GM18520 (cell line): ENCODE results near the gene KIF6.

Experiments
- ATAC-seq: cut with Tn5 transposase; IDR thresholded peaks from one replicate; pipeline ENCODE4 v1.9.1; 2021; ENCODE audit not compliant: unreplicated experiment

KIF6 gene

GRCh38 chr6:39360378-39360777 lies 364.8 kb downstream of the KIF6 start:
- no peak for ATAC-seq

DNA sequence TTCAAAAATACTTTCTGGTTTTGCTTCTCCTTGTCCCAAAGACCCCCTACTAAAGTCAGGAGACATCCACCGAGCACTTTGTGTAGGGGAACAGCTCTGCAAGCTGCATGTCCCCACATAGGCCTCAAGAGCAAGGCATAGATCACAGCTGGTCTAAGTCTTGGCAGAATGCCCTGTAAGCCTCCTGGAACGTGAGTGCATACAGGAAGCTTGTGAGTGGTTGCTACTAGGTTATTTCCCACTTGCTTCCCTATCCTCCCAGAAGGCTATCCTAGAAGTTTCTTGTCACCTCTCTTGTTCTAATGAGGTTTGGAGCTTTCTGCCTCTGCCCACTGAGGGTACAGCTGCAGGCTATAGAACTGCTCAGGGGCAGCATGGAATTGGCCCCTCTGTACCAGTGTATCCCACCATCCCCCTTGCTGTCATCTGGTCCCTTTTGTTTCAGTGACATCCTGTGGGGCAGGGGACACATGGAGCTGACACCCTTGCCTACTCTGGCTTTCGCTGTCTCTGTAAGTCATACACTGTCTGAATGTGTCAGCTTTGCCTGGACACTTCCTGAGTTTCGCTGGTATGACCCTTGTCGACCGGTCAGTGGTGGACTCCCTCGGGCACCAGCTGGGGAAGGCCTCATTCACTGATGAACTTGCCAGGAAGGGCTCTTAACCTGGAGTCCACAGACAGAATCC lies 367.1 kb downstream of the KIF6 start:
- ATAC-seq: no peak

DNA sequence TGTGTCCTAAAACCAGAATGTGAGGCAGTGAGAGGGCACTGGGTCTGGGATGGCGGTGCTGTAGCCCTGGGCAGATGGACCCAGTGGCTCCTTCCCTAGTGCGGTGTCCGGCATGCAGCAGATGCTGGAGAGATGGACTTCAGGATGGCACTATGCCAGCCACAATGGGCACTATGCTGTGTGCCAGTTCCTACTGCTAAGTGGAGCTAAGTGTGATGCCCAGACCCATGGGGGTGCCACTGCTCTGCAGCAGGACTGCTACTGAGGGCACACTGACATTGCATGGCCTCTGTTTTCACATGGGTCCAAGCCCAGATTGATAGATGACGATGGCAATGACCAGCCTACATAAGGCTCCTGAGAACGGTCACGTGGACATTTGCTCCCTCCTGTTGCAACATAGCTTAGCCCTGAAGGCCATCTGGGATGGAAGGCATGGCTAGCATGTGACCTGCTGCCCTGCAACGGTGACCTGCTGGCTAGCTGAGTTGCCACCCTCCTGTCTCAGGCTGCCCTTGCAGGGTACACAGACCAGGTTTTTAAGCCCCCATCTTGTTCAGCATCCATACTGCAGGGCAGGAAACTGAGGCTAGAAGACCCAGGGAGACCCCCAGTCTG lies 371.4 kb downstream of the KIF6 start:
- ATAC-seq: no peak

DNA sequence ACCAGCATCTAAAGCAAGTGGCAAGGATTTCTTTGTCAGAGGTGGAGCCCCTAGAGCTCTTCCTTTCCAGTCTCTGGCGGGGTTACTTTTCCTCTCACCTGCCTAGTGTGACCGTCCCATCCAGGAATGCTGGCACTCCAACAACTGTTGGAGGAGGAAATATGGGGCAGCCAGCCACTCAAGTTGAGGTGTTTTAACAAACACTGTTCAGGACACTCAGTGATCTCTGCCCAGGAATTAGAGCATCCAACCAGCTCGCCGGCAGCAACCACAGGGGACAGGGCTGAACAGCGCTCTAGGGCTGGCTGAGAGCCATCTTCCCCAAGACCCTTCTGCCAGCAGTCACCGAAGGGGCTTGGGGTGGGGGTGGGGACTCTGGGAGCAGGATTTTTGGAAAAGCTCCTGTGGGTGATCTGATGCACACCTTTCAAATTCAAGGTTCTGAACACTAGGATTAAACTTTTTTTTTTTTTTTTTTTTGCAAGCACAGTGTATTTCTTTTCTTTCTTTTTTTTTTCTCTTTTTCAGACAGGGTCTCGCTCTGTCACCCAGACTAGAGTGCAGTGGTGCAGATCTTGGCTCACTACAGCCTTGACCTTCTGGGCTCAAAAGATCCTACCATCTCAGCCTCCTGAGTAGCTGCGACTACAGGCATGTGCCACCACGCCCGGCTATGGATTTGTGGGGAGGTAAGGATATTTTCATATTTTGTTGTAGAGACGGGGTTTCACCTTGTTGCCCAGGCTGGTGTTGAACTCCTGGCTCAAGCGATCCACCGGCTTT lies 374.3 kb downstream of the KIF6 start:
- no peak for ATAC-seq

DNA sequence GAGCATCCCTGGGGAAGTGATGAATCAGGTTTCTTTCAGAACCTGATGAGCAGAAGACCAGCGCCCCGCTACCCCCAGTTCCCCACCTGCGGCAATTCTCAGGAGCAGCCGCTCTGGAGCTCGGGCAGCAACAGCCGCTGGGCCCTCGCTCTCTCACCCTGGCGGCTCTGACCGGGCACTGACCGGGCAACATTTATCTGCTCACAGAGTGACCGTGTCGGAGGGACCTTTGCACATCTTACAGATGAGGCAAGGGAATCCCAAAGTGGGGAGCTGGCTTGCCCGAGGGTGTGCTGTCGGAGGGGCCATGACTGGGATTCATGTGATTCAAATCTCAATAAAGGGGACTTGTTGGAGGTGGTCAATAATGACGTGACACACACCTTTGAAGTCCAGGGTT lies 376.5 kb downstream of the KIF6 start:
- ATAC-seq: no peak

DNA sequence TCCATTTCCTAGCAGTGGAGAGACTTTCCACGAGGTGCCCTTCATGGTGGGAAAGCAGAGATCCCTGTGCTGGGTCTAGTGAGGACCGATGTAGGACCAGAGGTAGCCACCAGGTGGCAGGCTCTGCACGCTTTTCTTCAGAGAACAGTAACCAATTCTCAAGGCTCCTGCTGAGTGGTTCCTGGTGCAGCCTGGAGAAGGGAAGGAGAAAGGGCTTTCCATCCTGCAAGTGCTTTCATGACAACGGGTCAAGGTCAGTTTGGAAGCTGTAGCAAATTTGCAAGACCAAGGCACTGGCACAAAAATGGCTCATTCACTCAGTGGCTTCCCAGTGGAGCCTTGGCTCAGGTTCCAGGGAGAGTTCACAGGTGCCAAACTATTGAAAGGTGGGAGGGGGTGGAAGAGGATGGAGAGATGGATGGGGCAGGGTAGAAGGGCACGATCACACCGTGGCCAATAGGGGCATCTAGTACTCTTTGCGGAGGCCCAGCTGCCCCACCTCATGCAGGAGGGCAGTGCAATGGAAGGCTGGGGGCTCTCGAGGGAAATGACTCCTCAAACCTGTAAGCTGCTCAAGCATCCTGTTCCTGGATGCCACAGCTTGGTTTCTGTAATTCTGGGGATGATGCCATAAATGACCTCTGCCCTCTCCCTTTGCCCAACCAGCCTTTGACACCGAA lies 377.2 kb downstream of the KIF6 start:
- no peak for ATAC-seq

- no peak for ATAC-seq
Measured at GRCh38 chr6:39347206-39347605, 378.0 kb downstream of the KIF6 start.

GRCh38 chr6:39344821-39345280 lies 380.4 kb downstream of the KIF6 start:
- ATAC-seq: no peak

GRCh38 chr6:39343396-39343870 lies 381.8 kb downstream of the KIF6 start:
- no peak for ATAC-seq

DNA sequence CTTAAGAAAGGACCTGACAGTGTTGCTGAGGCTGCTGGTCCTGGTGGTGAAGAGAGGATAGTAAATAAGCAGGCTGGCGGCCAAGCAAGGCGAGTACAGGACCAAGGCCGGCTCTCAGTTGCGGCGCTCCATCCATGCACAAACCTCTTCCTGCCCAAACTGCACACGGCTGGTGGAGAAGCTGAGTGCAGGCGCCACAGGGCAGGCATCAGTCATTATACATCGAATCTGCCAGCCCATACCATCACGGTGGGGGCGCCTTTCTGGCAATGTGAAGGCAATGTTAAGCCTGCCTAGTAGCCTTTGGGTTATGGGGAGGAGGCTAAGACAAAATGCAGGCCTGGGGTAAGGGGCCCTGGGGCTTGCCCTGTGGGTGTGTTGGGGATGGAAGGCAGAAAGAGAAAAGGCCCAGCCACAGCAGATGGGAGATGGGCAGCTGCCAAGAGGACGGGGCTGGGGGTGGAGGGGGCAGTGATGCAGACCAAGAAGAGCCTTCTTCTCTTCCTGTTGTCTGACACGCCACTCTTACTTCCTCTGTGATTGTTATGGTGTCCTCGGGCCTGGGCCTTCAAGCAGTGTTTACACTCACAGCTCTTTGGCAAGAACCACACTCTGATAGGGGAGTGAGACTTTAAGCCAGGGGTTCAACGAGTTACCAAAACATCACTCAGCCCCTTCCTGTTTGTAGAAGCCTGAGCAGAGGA lies 382.4 kb downstream of the KIF6 start:
- no peak for ATAC-seq

- no peak for ATAC-seq
Measured at GRCh38 chr6:39341937-39342336, 383.3 kb downstream of the KIF6 start.

- no peak for ATAC-seq
Measured at GRCh38 chr6:39341352-39341751, 383.9 kb downstream of the KIF6 start.

DNA sequence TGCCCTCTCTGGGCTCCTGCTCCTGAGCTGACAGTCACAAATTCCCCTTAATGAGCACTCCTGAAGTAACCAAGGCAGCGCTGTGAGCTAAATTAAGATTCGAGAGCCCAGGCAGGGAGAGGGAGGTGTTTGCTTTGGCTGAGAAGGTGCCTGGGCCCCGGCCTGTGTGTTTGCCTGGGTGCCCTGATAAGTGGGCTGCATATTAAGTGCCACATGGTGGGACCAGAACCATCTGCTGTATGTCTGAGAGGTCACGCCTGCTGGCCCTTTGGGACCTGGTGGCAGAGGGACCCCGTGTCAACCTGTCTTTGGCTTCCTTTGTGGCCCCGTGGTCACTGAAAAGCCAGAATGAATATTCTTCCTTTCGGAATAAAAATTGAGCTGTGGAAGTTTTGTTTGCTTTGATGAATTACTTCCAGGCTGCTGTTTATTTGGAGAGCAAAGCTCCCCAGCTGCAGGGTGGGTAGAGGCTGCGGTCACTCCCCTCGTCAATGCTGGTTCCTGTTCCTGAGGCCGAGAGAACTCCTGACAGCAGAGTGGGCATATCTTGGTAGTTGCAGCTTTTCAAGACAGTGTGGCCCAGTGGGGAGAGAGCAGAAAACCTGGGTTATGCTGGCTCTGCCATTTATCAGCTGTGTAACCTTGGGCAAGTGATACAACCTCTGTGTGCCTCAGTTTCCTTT lies 385.2 kb downstream of the KIF6 start:
- ATAC-seq: no peak

- no peak for ATAC-seq
Measured at GRCh38 chr6:39339096-39339867, 385.9 kb downstream of the KIF6 start.

- no peak for ATAC-seq
Measured at GRCh38 chr6:39338397-39338796, 386.8 kb downstream of the KIF6 start.

GRCh38 chr6:39335780-39336545 lies 389.2 kb downstream of the KIF6 start:
- no peak for ATAC-seq

DNA sequence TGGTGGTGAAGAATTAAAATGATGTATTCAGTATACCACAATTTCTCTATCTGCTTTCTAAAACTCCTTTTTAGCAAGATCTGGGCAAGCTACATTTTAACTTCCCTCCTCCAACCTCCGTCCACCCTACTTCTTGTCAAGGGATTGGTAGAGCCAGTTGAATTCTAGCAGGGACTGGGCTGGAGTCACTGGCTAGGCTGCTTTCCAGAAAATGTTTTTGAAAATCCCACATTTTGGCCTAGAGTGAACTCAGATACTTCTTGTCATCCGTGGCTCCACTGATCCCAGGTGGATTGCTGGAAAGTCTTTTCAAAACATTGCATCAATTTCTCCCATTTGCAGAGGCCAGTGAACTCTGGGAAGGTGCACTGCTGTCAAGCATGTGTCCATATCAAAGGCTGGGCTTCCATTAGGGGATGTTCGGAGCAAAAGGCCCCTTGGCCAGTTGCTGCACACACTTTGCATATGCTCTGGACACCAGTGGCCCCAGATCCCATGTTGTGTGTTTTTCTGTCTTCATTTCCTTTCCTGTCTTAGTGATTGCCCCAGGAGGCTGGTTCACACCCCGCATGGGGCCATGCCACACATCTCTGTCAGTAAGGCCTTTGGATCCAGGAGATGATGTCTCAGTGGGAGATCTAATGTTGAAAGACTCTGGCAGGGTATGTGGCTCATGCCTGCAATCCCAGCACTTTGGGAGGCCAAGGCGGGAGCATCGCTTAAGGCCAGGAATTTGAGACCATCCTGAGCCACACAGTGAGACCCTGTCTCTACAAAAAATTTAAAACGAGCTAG lies 391.4 kb downstream of the KIF6 start:
- no peak for ATAC-seq

GRCh38 chr6:39330476-39330875 lies 394.7 kb downstream of the KIF6 start:
- no peak for ATAC-seq
